ENCODE measurements around the gene AS3MT. TPM values are rescaled to one million over a fixed set of nuclear protein-coding genes. Genes with fewer than 3 reads are reported as not detected.

The AS3MT gene
- total and polyA plus RNA-seq, 11 donors = 5.2 to 42.2 (median 15.8) TPM

- no peaks in the 10 kb centered on the region for H3K27me3 ChIP-seq
- H3K4me3 ChIP-seq = no peak overlapping the region
- intact Hi-C loops (cut with DNase I) = loop anchor here in 1 of 10 donors (5.0 kb wide), 1 partner anchor 84 kb away; the partner anchor contains the start of gene WBP1L
- TF ChIP-seq POLR2A (IDR thresholded peaks at IDR 0.05) (no peak), CTCF (IDR thresholded peaks at IDR 0.05) (no peak)
- H3K27ac ChIP-seq = no peak overlapping the region
- no peak for ATAC-seq
- WGBS, 4 donors = 91 to 94% (median 93%) methylated on average over 9 of the region's 9 CpGs
- no peaks in the 10 kb centered on the region for H3K4me1 ChIP-seq
- no peaks in the 10 kb centered on the region for H3K9me3 ChIP-seq
- no peaks in the 10 kb centered on the region for H3K36me3 ChIP-seq
- no peak for DNase-seq
These were observed 43.0 kb upstream of the AS3MT start for GRCh38 chr10:102826148-102826796.

GRCh38 chr10:102827597-102827975, 41.7 kb upstream of the AS3MT start:
- WGBS, 4 donors = 86 to 93% (median 89%) methylated on average over 5 of the region's 5 CpGs
- Histone ChIP-seq H3K4me1 (no peaks in the 10 kb centered on the region), H3K27ac (no peak overlapping the region), H3K9me3 (no peaks in the 10 kb centered on the region), H3K4me3 (no peak overlapping the region), H3K27me3 (no peaks in the 10 kb centered on the region), H3K36me3 (no peaks in the 10 kb centered on the region)
- DNase-seq = no peak
- TF ChIP-seq POLR2A (IDR thresholded peaks at IDR 0.05) (no peak), CTCF (IDR thresholded peaks at IDR 0.05) (no peak)
- ATAC-seq = no peak
- intact Hi-C loops (cut with DNase I) = loop anchor here in 1 of 10 donors (5.0 kb wide), 1 partner anchor 85 kb away; the partner anchor contains the start of gene WBP1L

- Histone ChIP-seq H3K9me3 (no peaks in the 10 kb centered on the region), H3K4me3 (no peak overlapping the region), H3K27ac (no peak overlapping the region), H3K27me3 (no peaks in the 10 kb centered on the region), H3K36me3 (no peaks in the 10 kb centered on the region), H3K4me1 (peaks cover 0 to 8% (median 0%) of the 10 kb centered on the region in 12 donors)
- 80 to 82% (median 81%) methylated on average over 16 of the region's 16 CpGs for WGBS, 4 donors
- TF ChIP-seq POLR2A (IDR thresholded peaks at IDR 0.05) = no peak
- no peak for TF ChIP-seq CTCF (IDR thresholded peaks at IDR 0.05)
- DNase-seq (peak in 1 of 5 donors; percentile 18), ATAC-seq (no peak)
- intact Hi-C loops (cut with DNase I) = loop anchor here in 8 of 10 donors (5.0 to 10.0 kb wide), 9 partner anchors 76 to 513 kb away; partner anchors contain the start of gene RPEL1 (in 4 of the 8)
These were observed 37.8 kb upstream of the AS3MT start for GRCh38 chr10:102831322-102832071.

- intact Hi-C loops (cut with DNase I) = loop anchor here in 8 of 10 donors (5.0 to 10.0 kb wide), 9 partner anchors 75 to 513 kb away; partner anchors contain the start of gene RPEL1 (in 4 of the 8)
- DNase-seq = peak in 1 of 5 donors; percentile 16
- no peak for ATAC-seq
- H3K27ac ChIP-seq = no peak overlapping the region
- TF ChIP-seq POLR2A (IDR thresholded peaks at IDR 0.05) (no peak), CTCF (IDR thresholded peaks at IDR 0.05) (no peak)
- H3K4me3 ChIP-seq = no peak overlapping the region
- no peaks in the 10 kb centered on the region for H3K36me3 ChIP-seq
- no peaks in the 10 kb centered on the region for H3K27me3 ChIP-seq
- H3K4me1 ChIP-seq = peaks cover 0 to 10% (median 0%) of the 10 kb centered on the region in 12 donors
- no peaks in the 10 kb centered on the region for H3K9me3 ChIP-seq
- WGBS, 4 donors = 85 to 93% (median 89%) methylated on average over 14 of the region's 14 CpGs
These were observed 37.0 kb upstream of the AS3MT start for GRCh38 chr10:102832248-102832647.

All from heart left ventricle (tissue), 16 donors.